Measurements from ENCODE around the gene ST6GAL1.
"Not testable (repeated sequence)": the region's sequence is repeated elsewhere in the genome, so short reads cannot be mapped to it uniquely, and the experiment has no call there.

Gene ST6GAL1

GRCh38 chr3:186930143-186930640 lies at the start of gene ST6GAL1:
TSS of gene ST6GAL1 (plus strand) at chr3:186930526. CDS start at chr3:187042704, 112,178 bp downstream.
- in situ Hi-C loops (cut with MboI; ENCODE audit: low sequenced_read_pairs): no loop called here

GRCh38 chr3:186882150-186882524 lies 48.2 kb upstream of the ST6GAL1 start:
- in situ Hi-C loops (cut with MboI; ENCODE audit: low sequenced_read_pairs): no loop called here

DNA sequence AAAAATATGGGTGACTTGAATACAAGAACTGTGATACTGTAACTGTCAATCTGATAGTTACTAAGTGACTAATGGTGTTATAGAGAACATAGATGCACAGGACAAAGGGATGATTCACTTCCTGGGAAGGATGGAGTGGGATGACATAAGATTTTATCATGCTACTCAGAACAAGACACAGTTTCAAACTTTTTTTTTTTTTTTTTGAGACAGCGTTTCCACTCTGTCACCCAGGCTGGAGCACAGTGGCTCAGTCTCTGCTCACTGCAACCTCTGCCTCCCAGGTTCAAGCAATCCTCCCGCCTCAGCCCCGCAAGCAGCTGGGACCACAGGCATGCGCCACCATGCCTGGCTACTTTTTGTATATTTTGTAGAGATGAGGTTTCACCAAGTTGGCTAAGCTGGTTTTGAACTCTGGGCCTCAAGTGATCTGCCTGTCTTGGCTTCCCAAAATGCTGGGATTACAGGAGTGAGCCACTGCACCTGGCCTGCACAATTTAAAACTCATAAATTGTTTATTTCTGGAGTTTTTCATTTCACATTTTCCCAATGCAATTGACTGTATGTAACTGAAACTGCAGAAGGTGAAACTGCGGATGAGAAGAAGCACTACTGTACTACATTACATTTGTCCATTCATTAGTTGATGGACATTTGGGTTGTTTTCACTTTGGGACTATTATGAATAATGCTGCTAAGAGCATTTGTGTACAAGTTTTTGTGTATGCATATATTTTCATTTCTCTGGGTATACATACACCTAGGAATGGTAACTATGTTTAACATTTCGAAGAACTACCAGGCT lies 47.2 kb upstream of the ST6GAL1 start:
- in situ Hi-C loops (cut with MboI; ENCODE audit: low sequenced_read_pairs): no loop called here

DNA sequence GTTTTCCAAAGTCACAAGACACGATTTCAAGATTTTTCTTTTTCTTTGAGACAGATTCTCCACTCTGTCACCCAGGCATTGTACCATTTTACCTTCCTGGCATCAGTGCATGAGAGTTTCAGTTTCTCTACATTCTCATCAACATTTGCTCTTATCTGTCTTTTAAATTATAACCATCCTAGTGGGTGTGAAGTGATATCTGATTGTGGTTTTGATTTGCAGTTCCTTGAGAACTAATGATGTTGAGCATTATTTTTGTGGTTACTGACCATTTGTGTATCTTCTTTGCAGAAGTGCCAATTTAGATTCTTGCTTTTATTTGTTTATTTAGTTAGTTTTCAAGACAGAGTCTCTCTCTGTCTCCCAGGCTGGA lies 46.7 kb upstream of the ST6GAL1 start:
- in situ Hi-C loops (cut with MboI; ENCODE audit: low sequenced_read_pairs): no loop called here

DNA sequence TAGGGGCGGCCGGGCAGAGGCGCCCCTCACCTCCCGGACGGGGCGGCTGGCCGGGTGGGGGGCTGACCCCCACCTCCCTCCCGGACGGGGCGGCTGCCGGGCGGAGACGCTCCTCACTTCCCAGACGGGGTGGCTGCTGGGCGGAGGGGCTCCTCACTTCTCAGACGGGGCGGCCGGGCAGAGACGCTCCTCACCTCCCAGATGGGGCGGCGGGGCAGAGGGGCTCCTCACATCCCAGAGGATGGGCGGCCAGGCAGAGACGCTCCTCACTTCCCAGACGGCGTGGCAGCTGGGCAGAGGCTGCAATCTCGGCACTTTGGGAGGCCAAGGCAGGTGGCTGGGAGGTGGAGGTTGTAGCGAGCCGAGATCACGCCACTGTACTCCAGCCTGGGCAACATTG lies 45.5 kb upstream of the ST6GAL1 start:
- in situ Hi-C loops (cut with MboI; ENCODE audit: low sequenced_read_pairs): not testable (repeated sequence)

DNA sequence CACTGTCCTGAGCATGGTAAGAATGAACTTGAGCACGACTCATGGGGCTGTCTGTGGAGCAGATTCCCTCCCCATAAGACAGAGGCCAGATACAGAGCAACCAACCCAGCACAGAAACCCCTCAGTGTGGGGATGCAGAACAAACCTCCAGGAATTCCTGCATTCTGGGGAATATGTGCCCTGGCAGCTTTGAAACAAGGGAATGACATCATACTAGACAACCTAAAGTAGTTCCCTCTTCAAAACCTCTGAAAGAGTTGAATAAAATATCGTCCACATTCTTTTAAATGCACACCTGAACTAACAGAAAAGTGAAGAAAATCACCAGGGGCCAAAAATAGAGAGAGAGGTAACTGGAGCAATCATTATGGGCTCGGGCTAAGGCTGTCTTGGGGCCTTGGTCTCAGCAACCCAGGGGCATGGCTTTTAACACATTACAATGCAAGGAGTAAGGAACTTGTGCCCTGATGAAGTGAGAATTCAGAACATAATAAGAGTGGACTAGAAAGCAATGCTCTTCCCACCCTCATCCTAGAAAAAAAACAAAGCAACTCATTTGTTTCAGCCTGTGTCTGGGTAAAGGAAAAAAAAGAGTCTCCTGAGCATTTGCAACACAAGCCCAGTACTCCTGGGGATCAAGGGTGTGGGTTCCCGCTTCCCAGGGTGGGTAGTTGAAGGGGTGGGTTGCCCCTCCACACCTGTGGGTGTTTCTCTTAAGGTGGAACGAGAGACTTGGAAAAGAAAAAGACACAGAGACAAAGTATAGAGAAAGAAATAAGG lies 43.9 kb upstream of the ST6GAL1 start:
- in situ Hi-C loops (cut with MboI; ENCODE audit: low sequenced_read_pairs): no loop called here

DNA sequence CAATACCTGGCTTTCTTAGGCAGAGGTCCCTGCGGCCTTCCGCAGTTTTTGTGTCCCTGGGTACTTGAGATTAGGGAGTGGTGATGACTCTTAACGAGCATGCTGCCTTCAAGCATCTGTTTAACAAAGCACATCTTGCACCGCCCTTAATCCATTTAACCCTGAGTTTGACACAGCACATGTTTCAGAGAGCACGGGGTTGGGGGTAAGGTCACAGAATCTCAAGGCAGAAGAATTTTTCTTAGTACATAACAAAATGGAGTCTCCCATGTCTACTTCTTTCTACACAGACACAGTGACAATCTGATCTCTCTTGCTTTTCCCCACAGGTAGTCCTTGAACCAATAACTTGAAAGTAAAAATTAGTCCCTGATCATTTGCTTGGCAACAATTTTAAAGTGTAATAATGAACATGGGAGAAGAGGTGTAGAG lies 42.8 kb upstream of the ST6GAL1 start:
- in situ Hi-C loops (cut with MboI; ENCODE audit: low sequenced_read_pairs): not testable (repeated sequence)

DNA sequence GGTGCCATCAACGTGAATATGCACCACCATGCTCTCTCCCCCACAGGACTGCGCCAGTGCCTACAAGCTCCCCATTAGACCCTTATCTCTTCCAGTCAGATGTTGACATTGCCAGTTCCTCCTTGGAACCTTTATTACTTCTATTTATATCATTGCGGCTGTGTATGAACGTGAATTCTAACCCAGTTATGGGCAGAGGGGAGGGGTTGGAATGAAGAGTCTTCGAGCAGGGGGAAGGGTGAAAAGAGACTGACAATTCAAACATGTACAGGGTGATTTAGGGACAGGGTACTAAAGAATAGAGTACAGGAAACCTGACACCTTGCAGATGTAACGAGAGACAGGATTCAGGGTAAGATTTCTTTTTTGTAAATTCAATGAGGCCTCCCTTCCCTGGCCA lies 41.8 kb upstream of the ST6GAL1 start:
- in situ Hi-C loops (cut with MboI; ENCODE audit: low sequenced_read_pairs): no loop called here

- in situ Hi-C loops (cut with MboI; ENCODE audit: low sequenced_read_pairs): not testable (repeated sequence)
These were observed 40.6 kb upstream of the ST6GAL1 start for GRCh38 chr3:186889698-186890097.

DNA sequence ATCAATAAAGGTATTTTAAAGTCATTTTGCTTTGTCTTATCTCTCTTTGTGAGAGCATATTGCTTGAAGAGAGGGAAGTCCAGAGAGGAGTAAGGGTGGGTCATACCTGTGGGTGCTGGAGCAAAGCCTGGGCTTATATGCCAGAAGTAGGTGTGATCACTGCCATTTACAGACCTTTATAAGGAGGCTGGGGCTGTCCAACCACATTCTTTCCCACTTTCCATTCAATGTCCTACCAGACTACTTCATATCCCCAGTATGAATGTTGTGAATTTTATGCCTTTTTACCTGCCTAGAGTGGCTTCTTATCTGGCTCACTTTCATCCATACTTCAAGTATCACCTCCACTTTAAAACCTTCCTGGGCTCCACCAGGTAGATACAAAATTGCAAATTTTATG lies 39.4 kb upstream of the ST6GAL1 start:
- in situ Hi-C loops (cut with MboI; ENCODE audit: low sequenced_read_pairs): no loop called here

- in situ Hi-C loops (cut with MboI; ENCODE audit: low sequenced_read_pairs): not testable (repeated sequence)
These were observed 37.3 kb upstream of the ST6GAL1 start for GRCh38 chr3:186893071-186893470.

DNA sequence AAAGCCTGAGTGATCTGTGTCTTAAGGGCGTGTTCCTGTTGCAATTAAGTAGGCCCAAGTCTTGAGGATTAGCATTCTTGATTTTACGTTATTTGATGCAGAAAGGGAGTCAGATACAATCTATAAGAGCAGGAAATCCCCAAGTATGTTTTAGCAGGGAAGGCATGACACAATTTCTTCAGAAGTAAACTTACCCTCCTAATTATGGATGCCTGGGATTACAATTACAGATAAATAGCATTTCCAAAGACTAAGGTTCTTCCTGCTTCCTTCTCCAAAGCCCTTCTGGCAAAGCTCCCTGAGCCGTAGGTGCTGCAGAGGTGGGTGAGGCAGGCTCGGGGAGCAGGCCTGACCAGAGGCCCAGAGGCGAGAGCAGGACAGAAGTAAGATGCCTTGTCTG lies 34.9 kb upstream of the ST6GAL1 start:
- in situ Hi-C loops (cut with MboI; ENCODE audit: low sequenced_read_pairs): no loop called here

DNA sequence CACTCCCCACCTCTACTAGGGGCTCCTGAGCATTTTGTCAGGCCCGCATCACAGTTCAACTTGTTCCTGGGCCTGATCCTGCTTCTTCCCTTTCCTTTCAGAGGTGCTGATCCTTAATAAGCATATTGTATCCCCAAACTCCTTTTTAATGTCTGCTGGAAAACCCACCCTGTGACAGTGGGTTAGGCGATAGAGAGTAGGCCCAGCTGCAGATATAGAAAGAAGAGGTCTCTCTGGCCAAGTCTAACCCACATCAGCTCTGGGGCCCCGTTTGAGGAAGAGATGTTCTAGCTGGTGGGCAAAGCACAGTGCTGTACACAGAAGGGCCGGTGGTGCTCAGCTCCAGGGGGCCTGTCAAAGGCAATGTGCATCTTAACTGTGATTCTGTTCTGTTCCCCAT lies 34.3 kb upstream of the ST6GAL1 start:
- in situ Hi-C loops (cut with MboI; ENCODE audit: low sequenced_read_pairs): no loop called here

- in situ Hi-C loops (cut with MboI; ENCODE audit: low sequenced_read_pairs): no loop called here
These were observed 33.5 kb upstream of the ST6GAL1 start for GRCh38 chr3:186896875-186897274.

DNA sequence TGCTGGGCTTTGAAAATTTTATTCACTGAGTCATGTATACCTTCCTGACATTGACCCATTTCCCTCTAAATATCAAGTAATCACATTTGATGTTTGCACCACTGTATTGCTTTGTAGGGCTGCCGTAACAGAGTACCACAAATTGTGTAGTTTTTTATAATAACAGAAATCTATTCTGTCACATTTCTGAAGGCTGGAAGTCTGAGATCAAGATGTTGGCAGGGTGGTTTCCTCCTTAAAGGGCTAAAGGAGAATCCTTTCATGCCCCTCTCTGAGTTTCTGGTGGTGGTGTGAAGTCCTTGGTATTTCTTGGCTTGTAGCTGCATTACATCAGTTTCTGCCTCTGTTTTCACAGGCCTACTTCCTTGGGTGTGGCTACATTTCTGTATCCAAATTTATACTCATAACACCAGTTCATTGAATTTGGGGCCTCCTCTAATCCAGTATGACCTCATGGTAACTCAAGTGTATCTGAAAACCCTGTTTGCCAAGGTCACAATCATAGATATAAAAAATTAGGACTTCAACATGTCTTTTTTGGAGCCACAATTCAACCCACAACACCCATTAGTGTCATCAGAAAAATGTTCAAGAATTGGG lies 29.1 kb upstream of the ST6GAL1 start:
- in situ Hi-C loops (cut with MboI; ENCODE audit: low sequenced_read_pairs): no loop called here

- in situ Hi-C loops (cut with MboI; ENCODE audit: low sequenced_read_pairs): no loop called here
These were observed 28.2 kb upstream of the ST6GAL1 start for GRCh38 chr3:186902154-186902553.

DNA sequence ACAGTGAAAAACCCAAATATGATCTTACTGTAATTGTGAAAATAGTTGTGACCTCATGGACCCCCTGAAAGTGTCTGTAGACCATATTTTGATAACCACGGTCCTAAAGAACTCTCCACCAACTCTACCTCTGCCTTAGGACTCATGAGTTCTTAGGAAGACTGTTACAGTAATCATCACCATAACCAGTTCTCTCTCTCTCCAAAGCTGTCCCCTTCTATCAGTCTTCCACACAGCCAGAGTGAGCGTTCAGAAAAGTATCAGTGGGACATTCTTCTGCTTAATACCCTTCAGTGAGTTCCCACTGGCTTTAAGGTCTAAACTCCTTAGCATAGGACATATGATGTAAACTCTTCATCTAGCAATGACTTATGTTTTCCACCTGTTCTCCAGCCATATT lies 27.6 kb upstream of the ST6GAL1 start:
- in situ Hi-C loops (cut with MboI; ENCODE audit: low sequenced_read_pairs): no loop called here

DNA sequence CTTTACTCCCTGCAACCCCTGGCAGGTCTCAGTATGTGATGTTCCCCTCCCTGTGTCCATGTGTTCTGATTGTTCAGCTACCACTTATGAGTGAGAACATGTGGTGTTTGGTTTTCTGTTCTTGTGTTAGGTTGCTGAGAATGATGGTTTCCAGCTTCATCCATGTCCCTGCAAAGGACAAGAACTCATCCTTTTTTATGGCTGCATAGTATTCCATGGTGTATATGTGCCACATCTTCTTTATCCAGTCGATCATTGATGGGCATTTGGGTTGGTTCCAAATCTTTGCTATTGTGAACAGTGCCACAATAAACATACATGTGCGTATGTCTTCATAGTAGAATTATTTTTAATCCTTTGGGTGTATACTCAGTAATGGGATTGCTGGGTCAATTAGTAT lies 26.6 kb upstream of the ST6GAL1 start:
- in situ Hi-C loops (cut with MboI; ENCODE audit: low sequenced_read_pairs): not testable (repeated sequence)

GRCh38 chr3:186907075-186907474 lies 23.3 kb upstream of the ST6GAL1 start:
- in situ Hi-C loops (cut with MboI; ENCODE audit: low sequenced_read_pairs): not testable (repeated sequence)

GRCh38 chr3:186909078-186909853 lies 21.1 kb upstream of the ST6GAL1 start:
- in situ Hi-C loops (cut with MboI; ENCODE audit: low sequenced_read_pairs): no loop called here
